ENCODE results near the gene ADGRF1.
A peak's percentile ranks its signal among the peaks of the same experiment; 100 is the strongest.
"Not testable (repeated sequence)": the region's sequence is repeated elsewhere in the genome, so short reads cannot be mapped to it uniquely, and the experiment has no call there.

Gene ADGRF1

DNA sequence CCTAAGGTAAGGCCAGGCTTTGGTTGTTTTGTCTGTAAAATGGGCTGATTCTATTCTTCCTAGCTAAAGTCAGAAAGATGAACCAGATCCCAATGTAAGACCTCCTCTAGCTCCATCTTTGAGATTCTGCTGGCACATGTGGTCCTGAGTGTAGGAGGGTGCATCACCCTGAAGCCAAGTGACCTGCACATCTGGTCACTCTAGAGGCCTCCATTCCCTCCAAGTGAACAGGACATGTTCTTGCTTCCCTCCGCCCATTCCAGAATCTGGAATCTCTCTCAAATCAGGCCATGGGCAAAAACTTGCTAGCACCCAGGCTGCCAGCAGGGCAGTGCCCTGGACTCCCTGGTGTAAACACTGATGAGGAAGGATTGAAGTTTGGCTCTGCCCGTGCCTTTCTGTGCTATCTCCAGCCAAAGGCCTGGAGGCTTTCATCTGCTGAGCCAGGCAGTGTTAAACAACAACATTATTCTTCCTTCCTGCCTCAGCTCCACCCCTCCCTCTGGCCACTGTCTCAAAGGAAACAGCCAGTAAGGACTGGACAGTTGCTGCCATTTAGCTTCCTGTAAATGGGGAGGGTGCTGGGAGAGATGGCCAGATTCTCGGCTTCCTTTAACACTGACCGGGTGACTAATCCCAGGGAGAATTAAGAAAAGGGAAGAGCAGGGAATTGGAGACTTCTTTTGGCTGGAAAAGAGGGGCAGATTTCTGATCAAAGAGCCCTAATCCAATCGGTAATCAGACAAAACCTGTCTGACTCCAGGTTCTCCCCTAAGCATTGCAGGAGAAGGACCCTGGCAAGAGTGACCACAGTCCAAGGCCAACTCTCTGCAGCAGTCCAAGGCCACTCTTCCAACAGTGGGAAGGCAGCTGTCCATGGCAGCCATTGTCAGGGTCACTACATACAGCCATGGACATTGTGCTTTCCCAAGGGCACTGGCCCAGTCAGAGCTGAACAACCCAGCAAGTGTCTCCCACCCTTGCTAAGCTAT lies 19.5 kb upstream of the ADGRF1 start:
- no peak for DNase-seq

DNA sequence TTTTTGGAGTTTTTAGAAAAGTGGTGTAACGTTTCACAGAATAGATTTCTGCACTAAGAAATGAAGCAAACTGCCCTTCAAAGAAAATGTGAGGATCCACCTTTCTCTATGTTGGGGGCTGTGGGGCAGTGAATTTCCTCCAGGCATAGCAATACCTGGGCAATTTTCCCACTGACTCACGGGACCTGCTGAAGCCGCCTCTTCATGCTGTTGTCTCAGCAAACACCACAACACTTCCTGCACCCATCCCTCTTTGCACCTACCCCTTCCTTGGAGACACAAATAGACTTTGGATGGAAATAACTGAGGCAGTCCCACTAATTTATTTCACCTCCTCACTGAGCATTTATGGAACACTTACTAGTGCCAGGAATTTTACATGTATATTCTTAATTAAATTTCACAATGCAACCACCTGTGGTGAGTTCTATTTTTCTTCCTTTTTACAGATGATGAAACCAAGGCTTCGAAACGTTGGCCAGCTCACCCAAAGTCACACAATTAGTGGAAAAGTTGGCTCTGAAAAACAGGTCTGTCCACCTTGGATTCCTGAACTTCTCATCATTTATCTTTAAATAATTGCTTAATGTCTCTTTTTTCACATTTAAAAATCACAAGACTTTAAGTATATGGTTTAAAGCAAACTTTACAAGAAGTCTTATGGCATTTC lies 17.2 kb upstream of the ADGRF1 start:
- DNase-seq (no peak), ATAC-seq (no peak)

More for the DNA sequence above, 19.5 kb upstream of the ADGRF1 start:
- ATAC-seq, result no peak

DNA sequence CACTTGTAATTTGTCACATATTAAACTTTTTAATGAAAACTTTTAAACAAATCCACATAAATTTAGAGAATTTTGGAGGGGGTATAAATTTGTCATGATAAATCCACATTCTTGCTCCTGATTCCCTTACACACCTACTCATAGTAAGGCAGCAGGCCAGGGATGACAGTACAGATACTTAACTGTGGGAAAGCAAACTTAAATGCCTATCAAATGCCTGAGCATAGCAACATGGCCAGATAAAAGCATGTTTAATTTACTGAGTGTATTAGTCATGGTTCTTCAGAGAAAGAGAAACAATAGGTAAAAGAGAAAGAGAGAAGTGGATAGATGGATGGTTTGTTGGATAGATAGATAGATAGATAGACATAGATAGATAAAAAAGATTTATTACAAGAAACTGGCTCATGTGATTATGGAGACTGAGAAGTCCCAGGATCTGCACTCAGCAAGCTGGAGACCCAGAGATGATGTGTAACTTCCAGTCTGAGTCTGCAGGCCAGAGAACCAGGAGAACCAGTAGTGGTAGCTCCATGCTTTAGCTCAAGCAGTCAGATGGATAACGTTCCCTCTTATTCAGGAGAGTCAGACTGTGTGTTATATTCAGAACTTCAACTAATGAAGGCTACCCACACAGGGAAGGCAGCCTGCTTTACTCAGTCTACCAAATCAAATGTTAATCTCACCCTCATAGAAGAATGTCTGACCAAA lies 15.9 kb upstream of the ADGRF1 start:
- no peak for ATAC-seq
- DNase-seq, result no peak

DNA sequence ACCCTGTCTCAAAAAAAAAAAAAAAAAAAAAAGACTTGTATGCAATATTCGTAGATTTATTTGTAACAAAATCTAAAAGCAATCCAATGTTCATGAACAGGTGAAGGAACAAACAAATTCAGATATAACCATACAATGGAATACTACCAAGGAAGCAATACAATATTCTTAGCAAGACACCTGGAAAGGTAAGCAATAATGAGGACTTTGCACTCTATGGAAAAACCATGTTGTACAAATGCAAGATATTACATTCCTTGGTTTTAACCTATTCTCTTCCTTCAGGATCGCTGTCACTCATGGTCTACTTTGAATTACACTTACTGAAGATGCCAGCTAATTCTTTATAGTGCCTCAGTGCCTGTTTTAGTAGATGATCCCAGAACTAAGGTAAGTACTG lies 14.7 kb upstream of the ADGRF1 start:
- DNase-seq, result no peak
- ATAC-seq, result no peak

DNA sequence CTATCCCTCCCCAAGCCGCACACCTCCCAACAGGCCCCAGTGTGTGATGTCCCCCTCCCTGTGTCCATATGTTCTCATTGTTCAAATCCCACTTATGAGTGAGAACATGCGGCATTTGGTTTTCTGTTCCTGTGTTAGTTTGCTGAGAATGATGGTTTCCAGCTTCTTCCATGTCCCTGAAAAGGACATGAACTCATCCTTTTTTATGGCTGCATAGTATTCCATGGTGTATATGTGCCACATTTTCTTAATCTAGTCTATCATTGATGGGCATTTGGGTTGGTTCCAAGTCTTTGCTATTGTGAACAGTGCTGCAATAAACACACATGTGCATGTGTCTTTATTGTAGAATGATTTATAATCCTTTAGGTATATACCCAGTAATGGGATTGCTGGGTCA lies 12.2 kb upstream of the ADGRF1 start:
- not testable (repeated sequence) for ATAC-seq, DNase-seq

DNA sequence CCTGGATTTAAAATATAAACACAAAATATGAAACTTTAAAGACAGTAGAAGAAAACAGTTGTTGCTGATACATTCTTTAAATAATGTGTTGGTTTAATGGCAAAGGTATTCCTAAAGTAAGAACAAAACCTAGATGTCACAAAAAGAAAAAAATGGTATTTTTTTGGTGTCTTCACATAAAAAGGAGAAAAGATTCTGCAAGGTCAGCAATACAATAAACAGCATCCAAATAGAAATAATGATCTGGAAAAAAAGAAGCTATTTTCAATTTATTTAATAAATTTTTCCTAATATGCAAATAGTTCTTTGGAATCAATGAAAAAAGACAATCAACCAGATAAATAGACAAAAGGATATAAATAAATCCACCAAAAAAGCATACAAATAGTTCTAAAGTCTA lies 6.5 kb upstream of the ADGRF1 start:
- DNase-seq (no peak), ATAC-seq (no peak)

DNA sequence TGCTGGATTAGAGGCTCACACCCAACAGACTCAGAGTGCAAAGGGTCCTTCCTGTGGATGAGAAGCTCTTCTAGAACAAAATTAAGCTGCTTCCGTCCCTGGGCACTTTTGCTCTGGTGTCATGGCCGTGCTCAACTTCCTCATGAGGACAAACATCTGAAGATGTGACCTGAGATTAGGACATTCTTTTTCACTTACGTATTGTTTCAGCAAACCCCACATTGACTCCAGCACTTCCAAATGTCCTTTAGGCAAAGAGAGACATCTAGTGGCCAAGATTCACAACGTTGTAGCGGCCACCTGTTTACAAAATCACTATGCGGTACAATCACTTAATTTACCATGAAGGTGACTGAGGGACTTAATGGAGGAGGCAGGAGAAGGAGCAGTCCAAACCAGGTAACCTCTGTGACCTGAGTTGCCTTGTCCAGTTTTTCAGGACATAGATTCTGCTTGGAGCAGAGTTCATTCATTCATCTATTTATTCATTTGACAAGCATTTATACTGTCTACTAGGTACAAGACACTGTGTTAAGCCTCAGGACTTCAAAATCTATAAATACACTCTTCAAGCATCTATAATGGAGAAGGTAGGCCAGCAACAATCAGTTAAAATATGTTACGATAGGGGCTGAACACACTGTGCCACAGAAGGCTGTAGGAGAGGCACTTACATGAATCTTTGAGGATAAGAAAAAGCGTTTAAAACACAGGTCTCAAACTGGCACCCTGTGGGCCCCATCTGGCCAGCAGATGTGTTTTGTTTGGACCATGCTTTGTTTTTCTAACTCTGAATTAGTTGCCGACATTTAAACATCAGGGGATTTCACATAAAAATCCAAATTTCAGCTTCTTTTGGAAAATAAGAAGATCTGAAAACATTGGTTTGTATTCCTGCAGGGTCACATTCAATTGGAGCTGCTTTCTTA lies 5.6 kb upstream of the ADGRF1 start:
- ATAC-seq (no peak), DNase-seq (peak; percentile 8)

DNA sequence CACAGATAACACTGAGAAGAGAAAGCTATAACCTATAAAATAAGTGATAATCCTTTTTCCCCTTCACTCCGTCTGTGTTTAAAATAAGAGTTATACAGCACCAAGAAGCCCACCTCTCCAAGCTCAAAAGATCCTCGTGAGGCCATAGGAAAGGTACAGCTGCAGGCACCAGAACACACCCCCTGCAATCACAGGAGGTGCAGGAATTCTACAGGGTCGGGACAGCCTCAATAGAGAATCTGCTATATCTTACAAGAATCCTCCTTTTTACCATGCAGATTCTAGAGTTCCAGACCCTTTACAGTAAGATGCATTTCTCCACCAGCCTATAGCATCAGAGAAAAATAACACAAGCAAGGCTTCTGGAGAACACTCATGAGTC lies 5.0 kb upstream of the ADGRF1 start:
- no peak for DNase-seq
- no peak for ATAC-seq

DNA sequence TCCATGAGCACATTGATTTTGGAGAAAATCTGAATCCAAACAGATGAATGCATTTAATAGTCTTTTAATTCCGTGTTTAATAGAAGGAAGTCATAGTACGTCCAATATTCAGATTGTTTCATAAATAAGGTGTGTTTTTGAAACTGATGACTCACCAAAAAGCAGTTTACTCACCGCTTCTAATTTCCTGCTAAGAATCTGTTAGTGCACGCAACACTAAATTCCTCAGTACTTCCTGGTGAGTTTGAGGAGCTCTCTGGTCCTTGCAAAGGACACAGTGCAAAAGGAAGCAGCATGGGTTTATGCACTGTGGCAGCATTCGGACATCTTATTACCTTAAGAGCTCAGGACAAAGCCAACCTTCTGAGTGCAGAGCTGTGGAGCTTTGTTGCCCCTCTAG lies 2.3 kb upstream of the ADGRF1 start:
- ATAC-seq, result no peak
- DNase-seq, result no peak

DNA sequence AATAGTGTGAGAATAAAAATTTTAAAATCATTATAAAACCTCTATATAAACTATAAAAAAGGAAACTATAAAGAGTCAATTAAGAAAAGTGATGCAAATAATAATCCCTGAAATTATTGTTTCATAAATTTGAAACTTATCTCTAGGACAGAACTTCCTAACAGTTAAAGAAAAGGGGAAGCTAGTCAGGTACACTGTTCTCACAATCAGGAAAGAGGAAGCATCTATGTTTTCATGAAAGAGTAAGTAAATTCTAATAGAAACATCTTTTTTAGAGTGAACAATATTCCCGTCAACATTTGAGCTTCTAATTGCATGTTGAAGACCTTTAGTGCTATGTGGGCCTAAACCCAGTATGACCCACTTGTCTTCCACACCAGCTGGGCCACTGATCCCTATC lies 1.2 kb upstream of the ADGRF1 start:
- DNase-seq (no peak), ATAC-seq (no peak)

DNA sequence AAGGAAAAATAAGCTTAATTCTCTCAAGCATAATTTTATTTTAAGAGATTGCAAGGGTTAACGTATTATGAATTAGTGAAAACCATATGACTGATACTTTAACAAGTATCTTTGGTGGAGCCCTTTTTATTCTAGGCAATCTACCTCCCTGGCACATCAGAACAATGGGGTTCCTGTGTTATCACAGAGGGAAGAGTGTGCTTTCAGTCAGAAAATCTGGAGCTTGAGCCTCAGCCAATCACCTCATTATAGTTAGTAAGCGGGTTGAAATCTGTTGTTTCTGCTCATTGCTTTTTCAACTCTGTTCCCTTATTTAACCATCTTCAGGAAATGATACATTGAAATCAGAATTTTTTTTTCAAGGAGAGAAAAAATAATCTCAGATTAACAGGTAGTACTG lies 391 bp downstream of the ADGRF1 start:
- DNase-seq (no peak), ATAC-seq (no peak)

DNA sequence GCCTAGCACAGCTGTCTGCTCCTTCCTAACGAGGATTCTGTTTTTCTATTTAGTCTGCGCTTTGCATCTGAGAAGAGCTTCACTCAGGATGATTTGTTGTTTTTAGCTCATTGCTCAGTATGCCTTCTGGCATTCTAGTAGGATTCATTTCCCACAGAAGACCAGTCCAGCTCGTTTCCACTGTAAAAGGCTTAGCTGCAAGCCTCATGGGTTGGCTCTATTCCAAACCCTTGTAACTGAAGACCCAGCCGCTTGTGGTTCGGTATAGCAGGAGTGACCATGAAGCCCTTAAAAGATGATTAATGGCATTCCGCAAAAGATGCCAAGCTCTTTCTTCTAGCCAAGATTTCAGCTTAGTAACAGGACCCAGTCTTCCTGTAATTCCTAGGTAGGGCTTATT lies 7.2 kb downstream of the ADGRF1 start:
- no peak for DNase-seq

DNA sequence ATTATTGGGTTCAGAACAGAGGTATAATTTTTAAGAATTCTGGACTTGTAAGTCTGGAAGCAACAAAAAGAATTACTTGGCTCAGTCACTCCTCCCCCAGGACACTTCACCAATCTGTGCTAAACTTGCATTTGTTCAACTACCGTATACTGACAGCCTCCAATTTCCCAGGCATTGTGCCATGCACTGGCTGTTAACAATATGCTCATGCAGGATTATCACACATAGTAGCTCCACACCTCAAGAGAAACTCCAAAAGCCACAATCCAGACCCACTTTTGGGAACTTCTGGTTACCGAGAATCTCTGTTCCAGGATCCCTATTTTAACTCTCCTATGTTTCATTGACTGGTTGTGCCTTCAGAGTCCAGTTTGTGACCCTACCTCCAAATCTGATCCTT lies 7.7 kb downstream of the ADGRF1 start:
- ATAC-seq (no peak), DNase-seq (no peak)

More for the DNA sequence above, 7.2 kb downstream of the ADGRF1 start:
- no peak for ATAC-seq

DNA sequence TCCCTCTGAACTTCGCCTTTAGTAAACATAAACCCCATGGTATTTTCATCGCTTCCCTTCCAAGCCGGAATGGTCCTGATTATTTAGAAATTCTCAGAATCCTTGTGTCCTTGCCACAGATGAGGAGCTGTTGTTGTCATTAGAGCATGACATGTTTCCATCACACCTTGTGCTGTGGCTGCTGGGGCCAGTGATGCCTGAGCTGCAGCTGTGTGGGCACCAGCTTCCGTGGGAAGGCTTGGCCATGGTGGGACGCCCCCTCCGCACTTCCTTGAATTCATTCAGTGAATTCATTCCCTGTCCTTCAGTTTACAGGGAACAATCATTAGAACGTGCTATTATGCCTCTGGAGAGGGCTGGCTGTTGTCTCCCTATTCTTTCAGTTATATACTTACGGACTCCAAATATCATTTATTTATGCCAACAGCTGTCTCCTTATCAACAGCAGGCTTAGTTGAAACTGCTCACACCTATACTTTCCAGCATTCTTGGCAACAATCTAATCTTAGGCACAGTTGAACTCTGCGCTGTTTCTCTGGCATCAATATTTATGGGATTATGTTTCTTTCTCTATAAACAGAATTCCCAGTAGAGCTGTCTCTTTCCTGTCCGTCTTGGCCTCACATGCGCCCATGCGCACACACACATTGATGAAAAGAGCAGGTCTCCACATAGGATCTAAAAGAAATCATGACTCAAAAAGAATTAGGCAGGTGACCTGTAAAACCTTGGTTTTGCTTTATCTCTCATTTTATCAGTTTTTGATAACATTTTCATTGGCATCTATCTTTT lies 9.0 kb downstream of the ADGRF1 start:
- ATAC-seq (no peak), DNase-seq (no peak)

DNA sequence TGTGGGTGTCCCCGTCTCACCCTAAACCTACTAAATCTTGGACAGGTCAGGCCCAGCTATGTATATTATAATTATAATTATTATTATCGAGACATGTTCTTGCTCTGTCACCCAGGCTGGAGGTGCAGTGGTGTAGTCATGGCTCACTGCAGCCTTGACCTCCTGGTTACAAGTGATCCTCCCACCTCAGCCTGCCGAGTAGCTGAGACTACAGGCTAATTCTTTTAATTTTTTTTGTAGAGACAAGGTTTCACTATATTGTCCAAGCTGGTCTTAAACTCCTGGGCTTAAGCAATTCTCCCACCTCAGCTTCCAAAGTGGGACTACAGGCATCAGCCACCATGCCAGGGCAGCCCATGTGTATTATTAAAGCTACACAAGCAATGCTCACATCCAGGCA lies 10.5 kb downstream of the ADGRF1 start:
- ATAC-seq, result no peak
- no peak for DNase-seq

DNA sequence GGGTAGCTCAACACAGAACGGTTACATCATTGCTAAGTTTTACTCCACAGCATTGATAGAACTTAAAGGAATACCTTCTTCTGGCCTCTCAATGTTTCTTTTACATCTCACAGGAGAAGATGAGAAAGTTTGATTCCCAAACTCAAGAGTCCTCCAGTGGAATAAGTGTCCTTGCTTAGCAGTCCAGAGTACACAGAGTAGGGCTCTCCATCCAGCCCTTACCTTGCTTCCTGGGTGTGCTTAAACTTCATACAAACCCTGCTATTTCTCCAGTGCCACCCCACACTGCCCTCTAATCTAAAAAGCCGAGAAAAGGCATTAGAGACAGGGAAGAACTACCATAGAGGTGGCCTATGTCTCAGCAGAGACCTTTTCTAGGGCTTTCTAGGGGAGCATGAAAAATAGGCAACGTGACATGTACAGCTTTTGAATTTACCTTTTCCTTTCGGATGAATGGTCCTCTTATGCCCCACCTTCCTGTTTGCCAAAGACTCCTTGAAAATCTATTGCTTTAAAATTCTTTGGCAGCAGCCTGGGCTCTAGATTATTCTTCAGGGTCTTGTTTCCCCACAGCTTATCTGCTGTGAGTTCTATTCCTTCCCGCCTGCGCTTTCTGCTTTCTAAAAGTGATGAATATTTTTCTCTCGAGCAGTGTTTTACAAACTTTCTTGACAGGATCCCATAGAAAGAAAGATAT lies 12.1 kb downstream of the ADGRF1 start:
- DNase-seq (no peak), ATAC-seq (no peak)

DNA sequence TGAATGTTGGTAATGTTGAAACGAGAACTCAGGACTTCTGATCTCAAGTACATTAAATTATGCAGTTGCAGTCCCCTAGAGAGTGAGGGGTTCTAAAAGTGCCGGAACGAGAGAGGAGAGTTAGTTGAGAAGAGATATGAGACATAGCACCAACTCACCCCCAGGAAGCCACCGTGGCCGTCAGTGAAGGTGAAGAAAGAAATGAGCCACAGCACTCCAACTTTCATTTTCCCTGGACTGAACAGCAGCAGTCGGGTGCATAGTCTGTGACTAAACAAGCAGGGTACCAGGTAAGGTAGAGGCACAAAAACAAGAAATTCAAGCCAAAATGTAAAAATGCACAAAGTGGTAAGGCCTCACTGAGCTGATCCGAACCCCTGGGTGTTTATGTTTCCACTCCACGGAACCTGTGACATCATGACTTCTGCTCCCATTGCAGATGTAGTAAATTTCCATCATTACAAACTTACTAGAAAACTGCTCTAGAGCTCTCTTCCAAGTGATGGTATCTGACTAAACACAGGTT lies 13.2 kb downstream of the ADGRF1 start:
- DNase-seq, result no peak
- ATAC-seq, result no peak

DNA sequence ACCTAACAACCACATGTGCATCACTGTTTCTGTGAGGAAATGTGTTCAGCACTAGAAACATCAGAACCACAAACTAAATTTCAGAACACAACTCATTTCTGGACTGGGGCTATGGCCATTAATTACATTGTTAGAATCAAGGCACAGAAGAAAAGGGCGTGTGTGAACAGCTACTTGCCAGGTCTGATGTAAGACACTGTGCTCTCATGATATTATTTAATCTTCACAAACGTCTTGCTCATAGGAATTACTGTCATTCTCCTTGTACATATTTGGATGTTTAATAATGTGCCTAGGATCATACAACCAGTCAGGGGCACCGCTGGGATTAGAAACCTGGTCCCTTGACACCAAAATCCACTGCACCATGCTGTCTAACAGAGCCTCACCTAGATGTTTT lies 14.8 kb downstream of the ADGRF1 start:
- DNase-seq (no peak), ATAC-seq (no peak)

DNA sequence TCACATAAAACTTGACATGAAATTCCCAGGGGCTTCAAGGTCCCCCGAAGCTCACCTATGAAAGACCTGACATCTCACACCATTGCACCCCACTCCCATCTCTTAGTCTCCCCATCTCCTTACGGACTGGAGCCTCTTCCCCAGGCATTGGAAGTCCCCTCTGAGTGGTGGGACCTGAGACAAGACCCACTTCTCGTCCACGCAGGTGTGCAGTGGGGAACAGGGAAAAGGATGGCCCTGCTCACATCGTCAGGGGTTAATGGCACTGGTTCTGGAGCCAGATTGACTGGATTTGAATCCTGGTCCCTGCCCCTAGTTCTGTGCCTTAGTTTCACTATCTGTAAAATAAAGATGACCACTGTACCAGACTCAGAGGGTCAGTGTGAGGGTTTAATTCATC lies 15.5 kb downstream of the ADGRF1 start:
- ATAC-seq, result no peak
- no peak for DNase-seq

DNA sequence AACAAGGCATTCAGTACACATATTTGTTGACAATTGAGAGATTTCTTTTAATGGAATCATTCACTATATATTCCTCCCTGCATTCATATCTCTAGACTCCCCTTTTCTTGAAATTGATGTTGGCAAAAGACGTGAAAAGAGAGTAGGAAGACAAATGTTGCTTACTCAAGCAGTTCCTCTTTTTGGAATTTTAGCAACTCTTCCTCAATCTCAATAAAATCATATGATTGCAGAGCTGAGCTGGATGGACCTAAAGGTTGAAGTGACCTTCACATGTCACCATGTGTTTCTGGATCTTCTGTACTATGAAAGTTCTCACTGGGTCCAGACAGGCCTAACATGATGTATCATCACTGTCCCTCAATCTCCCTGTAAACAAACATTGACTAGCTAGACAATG lies 18.6 kb downstream of the ADGRF1 start:
- ATAC-seq, result no peak
- DNase-seq, result no peak

All from stimulated activated naive CD8-positive, alpha-beta T cell treated with anti-CD3 and anti-CD28 coated beads, Interleukin-15, Interleukin-2, amounts not matched to agents 100 U/mL and 50 U/mL, for 24 hours (primary cell).